HG03442 (cell line): ENCODE results near the gene OGFOD1.

Experiments used
- ATAC-seq: cut with Tn5 transposase; IDR thresholded peaks from one replicate; pipeline ENCODE4 v1.9.1; 2021; ENCODE audit warnings: mild to moderate bottlenecking, moderate library complexity; ENCODE audit not compliant: unreplicated experiment

The OGFOD1 gene

DNA sequence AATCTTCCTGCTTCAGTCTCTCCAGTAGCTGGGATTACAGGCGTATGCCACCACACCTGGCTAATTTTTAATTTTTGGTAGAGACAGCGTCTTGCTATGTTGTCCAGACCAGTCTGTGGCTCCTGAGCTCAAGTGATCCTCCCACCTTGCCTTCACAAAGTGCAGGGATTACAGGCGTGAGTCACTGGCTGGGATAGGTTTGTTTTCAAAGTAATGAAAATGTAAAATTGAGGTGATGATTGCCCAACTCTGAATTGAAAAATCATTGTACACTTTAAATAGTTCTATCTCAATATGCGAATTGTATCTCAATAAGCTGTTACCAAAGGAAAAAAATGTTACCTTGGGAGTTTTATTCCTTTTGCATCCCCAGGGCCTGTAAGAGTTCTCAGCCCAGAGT is 24.8 kb upstream of the OGFOD1 start:
- no peak for ATAC-seq

DNA sequence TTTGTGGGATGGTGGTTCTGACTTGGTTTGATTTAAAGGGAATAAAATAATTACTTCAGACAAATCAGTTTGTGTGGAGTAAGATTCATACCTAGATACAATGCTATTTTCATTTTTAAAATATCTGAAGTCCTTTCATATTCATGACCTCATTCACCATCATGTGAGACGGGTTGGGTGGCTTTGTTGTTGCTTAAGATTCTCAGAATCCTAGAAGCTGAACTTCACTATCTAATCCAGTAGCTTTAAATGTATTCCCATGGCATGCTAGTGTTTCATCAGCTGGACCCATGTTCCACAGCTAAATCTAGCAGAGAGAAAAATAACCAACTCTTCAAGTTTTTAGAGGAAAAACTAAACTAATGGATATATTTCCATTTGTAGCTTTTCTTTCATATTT is 23.3 kb upstream of the OGFOD1 start:
- no peak for ATAC-seq

DNA sequence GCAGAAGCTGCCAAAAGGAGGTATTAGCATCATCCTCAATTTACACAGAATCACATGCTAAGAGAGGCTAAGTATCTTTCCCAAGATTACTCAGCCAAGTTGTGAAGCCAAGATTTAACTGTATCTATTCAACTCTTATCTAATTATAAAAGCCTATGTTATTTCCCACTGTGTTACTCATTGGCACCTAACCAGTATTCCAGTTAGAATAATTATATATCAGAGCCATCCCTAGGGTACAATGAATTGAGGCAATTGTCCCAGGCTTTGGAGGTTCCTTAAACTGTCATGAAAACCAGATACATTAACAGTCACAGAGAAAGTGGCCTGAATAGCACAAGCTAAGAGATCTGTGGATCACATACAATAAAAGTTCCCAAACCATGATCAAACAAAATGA is 15.1 kb upstream of the OGFOD1 start:
- ATAC-seq = no peak

DNA sequence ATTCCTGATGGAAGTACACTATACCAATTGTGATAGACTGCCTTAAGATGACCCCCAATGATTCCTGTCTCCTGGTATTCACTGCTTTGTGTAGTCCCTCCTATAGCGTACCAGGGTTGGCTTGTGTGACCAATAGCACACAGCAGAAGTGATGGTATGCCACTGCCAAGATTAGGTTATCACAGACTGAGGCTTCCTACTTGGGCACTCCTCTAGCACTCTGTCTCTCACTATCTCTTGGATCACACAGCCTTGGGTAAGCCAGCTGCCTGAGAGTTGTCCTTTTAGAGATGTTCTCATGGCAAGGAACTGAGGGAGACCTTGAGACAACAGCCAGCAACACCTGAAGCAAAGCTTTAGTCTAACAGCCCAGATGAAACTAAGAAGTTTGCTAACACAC is 13.3 kb upstream of the OGFOD1 start:
- no peak for ATAC-seq

DNA sequence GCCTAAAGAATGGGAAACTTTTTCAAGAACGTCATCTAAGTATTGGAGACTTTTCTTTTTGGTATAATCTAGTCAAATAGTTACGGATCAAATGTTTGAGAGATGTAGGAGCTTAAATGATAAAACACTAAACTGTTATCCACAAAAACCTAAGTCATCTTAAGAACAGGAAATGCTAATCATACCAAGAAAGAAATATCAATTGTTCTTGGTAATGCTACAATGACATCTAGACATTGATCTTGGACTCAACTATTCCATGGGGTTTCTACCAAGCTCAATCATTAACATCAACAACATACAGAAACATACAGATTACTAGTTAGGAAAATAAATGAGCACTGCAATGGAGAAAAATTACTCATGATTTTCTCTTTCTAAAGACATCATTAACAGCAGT is 4.1 kb upstream of the OGFOD1 start:
- ATAC-seq = no peak

DNA sequence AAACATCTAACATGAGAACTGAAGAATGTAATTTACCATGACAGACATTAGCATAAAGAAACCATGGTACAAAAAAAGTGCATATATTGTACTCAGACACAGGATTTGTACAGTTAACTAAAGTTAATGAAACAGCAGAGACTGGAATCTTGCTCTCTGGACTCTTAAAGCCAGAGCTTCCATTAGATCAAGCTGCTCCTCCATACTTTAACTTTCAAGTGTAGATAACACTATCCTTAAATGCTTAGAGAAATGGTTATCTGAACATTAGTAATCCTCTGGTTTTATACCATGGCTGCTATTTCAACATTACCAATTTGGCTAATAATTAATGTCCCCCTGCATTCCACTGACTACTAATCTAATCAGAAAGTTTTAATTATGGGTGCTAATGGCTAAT is 3.3 kb upstream of the OGFOD1 start:
- ATAC-seq = no peak

DNA sequence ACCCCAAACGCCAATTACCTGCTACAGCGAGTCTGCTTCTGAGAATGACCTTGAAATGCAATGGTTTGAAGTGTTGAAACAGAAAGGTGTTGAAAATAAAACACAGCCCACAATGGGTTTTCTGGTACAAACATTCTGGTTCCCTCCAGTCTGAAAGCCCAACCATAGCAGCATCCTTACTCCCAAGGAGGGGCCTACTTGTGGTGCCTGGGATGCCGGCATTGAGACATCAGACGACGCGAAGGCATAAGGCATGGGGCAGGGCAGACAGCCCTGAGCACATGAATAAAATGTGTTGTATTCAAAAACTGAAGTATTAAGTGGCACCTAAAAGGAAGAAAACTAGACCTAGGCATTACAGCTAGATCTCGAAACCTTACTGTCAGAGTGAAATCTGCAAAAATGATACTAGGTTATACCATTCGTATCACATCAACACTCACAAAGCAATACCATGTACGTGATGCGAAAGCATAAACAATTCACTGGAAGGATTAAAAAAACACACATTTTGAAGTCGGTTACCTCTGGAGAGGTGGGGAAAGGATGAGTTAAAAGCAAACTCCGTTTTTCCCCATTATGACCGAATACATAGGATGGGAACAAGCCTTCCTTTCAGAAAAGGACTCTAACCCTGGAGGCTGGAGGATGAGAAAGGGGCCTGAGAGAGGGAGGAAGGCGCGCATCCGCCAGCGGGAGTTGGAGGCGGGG is 924 bp upstream of the OGFOD1 start:
- ATAC-seq = peak; percentile 23

DNA sequence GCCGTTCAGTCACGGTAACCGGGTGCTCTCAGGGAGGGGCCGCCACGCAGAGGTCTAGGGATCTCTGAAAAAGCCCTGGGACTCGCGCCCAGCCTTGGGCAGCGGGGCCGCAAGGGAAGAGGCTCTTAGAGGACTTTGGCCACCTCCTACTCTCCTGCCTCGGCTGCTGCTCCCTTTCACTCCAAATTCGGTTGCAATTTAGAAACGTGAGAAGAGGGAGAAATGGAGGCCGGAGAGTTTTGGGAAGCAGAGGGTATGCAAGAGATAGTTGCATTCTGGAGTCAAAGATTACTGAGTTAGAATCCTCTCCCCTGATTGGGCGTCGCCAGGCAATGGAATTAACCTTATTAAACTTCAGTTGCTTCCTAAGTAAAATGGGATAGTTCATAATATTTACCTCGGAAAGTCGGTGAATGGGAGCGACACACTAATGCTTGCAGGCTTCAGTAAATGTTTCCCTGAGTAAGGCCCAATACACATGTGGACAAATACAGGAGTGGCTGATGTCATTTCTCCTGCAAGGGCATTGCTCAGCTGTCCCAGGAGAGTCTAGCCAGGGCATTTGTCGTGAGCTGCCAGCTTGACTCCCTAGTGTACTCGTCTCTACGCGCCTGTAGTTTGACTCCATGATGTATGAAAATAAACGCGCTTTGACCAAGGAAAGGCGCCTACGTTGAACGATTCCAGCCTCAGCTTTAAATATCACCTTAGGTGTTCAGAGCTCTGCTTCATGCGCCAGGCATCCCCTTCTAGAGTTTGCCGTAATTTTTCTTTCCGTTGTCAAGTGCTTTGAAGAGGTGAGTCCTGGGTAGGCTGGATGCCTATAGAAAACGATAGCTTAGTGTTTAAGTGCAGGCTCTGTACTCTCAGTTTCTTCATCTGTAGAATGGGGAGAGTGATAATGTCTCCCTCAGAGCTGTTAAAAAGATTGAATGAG is 667 bp downstream of the OGFOD1 start:
- ATAC-seq = peak; percentile 20

DNA sequence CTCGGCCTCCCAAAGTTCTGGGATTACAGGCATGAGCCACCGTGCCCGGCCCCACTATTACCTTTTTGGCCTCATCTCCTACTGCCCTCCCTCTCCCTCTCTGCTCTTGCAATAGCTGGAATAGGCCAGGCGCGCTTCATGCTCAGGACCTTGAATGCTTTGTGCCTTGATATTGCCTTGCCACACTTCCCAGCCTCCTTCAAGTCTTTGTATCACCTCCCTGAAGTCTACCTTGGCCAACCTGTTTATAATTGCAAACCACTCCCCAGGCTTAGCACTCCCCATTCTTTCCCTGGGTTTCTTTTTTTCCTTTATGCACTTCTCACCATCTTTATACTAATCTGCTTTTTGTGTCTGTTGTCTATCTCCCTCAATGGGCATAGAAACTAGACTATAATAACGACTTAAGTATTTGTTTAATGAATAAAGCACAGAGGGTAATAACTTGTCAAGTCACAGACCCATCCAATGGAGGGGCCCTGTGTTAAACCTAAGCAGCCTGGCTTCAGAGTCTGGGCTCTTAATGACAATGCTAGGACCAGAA is 6.6 kb downstream of the OGFOD1 start:
- no peak for ATAC-seq

DNA sequence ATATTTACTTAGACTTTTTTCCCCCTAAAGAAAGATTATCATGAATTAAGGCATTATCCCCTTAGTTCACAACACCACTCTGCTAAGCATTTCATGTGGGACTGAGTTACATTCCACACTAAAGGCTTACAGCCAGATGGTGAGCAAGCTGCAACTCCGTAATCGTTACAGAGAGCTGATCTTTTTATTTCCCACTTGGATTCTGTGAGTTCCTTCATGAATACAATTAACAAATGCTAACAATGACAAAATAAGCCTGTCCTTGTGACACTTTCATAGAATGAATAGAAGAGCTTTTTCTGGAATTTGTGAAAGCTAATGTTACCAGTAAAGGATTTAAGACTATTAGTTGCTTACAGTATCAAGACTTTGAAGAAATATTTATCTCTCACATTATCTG is 8.7 kb downstream of the OGFOD1 start:
- no peak for ATAC-seq

DNA sequence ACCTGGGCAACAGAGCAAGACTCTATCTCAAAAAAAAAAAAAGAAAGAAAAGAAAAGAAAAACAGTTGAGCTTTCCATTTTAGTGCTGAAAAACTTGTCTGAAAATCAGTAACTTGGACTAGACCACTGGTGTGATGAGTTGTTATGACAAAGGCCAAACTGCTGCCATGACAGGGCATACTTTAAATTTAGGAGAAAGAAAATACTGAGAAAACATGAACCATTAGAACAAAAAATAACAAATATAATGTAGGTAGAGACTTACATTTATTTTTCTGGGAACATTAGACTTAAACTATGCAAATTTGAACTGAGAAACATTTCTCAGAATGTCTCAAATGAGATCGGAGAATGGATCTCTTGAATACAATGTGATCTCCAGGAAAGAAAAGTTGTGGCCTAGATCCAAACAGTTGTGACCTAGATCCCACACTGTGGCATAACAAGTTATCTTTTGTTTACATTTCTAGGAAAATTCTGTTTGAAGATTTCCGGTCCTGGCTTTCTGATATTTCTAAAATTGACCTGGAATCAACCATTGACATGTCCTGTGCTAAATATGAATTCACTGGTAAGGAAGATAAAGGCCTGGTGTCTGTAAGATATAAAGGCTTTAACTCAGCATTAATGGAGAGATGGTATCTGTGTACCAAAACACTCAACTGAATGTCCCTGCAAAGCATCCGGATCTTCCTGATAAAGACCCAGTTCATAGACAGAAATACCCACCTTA is 10.9 kb downstream of the OGFOD1 start:
- ATAC-seq = no peak

DNA sequence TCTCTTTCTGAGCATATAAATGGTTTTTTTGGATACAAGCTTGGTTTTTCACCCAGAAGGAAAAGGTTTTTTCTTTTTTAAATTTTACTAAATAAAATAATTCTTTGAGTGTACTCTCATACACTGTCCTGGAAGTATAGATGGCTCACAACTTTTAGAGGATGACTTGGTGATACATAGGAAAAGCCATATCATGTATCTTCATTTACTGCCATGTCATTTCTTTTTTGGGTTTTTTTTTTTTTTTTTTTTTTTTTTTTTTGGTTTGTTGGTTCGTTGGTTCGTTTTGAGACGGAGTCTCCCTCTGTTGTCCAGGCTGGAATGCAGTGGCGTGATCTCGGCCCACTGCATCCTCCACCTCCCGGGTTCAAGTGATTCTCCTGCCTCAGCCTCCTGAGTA is 11.8 kb downstream of the OGFOD1 start:
- no peak for ATAC-seq

DNA sequence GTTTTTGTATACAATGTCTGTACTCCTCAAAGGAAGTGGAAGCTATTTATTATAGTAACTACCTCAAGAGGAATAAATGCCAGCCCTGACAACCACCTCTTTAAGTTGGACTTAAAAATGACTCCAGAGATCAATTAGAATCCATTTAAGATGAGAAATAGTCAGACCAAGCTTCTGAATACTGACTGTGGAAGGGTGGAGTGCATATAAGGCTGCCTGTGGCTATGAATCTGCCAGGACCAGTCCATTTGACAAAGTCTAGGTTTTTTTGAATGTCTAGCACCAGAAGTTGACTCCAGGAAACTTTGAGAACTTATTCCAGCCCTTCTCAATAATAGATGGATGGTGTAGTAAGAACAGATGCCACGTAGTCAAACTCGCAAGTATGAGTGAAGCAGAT is 15.0 kb downstream of the OGFOD1 start:
- no peak for ATAC-seq

DNA sequence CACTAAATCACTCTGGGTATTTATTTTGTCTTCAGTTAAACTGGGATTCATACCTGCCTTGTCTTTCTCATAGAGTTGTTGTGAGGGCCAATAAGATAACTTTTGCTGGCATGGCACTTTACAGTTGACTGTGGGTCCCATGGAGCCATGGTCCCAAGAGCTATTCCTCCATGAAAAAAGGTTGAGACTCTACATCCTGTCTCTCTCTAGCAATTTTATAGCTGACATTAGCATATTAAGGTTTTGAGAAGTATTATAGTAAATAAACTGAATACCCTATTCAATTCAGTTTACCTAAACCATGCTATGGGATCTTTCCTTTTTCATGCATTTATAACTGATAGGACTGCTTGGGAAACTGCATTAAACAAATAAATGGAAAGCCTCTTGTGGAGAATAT is 17.4 kb downstream of the OGFOD1 start:
- no peak for ATAC-seq

DNA sequence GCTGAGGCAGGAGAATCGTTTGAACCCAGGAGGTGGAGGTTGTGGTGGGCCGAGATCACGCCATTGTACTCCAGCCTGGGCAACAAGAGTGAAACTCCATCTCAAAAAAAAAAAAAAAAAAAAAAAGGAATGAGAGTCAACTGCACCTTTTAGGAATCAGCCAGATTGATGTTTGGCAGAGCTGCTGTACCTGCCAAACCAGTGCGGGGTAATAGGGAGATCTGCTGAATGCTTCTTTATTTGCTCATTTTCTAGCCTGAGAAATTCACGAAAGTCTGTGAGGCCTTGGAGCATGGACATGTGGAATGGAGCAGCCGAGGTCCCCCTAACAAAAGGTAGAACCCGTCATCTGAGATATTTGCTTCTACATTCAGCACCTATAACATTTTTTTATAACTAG is 18.4 kb downstream of the OGFOD1 start:
- ATAC-seq = no peak

DNA sequence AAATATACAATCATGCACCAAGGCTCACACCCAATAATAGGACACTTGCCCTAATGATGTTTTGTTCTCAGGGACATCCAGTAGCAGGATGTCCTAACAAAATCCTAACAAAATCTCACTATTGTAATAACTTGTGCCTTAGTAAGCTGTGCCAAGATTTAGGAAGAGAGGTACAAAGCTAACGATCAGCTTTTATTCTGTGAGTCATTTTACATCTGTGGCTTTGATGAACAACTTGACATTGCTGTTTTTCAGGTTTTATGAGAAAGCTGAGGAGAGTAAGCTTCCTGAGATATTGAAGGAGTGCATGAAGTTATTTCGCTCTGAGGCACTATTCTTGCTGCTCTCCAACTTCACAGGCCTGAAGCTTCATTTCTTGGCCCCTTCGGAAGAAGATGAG is 18.9 kb downstream of the OGFOD1 start:
- ATAC-seq = no peak

DNA sequence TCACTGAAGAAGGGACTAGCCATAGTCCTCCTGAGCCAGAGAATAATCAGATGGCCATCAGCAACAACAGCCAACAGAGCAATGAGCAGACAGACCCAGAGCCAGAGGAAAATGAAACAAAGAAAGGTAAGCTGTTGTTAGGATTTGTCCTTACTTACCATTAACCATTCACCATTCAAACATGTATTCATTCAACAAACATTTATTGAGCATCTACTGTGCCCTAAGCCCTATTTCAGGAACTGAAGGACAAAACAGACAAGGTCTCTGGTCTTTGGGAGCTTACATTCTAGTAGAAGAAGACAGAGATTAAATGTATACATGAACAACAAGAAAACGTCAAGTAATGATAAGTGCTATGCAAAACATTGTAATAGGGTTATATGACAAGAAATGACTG is 19.3 kb downstream of the OGFOD1 start:
- ATAC-seq = no peak

DNA sequence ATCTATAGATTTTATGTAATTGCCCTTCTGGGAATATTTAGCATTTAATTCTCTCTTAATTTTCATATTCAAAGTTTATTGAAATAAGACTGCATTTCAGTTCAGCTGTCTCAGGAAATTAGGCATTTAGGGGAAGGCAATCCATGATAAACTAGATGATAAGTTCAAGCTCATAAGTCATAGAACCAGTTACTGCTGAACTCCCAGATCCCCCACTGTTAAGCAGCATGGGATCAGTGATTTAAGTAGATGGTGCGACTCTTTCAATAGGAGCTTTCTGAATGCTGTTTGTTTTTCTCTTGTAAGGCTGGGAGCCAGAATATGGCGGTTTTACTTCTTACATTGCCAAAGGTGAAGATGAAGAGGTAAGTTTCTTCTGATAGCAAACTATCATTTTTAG is 23.8 kb downstream of the OGFOD1 start:
- ATAC-seq = no peak

DNA sequence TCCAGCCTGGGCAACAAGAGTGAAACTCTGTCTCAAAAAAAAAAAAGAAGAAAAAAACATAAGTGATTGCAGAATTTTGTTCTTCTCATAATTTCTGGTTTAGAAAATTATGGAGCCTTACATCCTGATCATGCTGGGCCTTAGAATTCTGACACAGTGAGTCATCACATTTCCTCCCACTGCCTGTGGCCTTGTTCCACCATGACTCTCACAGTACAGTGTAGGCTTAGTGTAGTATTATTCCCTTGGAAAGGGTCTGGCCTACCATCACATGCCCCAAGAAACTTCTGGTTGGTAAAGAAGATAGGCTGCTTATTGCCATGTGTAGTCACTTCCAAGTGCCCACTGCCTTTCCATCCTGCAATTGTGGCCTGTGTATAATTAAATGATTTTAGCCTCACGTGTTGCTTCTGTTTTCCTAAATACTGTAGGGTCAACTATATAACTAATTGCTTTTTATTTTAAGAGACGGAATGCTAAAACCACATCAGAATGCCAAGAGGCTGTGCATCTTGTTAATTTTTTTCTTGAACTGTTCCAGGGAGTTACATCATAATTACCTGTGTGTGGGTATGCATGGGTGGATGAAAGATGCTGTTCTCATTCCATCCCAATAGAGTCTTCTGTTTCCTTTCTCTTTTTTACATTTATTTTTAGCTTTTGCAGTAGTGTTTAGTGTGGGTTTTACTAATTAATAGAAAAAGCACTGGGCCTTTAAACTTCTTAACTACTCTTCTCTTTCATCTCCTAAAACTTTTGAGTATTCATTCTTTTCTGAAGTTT is 25.9 kb downstream of the OGFOD1 start:
- ATAC-seq = no peak

DNA sequence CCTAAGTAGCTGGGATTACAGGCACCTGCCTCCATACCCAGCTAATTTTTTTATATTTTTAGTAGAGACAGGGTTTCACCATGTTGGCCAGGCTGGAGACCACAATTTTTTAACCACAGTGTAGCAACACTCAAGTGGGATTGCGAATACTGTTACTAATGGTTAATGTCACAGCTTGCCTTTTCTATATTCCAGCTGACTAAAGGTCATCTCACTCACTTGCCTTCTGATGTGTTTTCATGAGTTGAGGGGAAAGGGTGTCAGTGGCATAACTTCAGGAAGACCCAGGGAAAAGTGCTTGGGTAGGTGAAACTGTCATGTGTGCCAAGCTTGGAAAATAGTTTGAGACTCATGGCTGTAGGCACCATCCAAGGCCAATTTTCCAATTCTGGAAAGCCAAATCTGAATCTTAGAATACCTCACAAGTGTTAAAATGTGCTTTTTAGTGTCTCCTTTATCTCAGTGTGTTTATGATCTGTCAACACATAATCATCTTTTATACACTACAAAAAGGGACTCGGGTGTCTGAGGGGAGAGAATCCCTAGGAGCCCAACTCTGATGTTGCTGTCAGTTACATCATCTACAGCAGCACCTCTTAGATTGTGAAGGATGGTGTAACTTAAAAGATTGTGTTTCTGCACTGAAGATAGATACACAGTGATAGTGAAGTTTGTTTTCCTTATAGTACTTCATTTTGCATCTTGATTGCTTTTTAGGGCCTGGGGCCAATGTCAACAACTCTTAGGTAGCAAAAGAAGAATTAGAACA is 27.1 kb downstream of the OGFOD1 start:
- no peak for ATAC-seq
